SK-N-SH (cell line): ENCODE measurements around the gene ACSL3.

Source experiments
- CTCF ChIP-seq: fragments of 200-600 bp; sonication (generic); IDR thresholded peaks from 2 replicates; pipeline ENCODE4 v1.6.1; 2017; ENCODE audit warnings: antibody characterized with exemption, mild to moderate bottlenecking, moderate library complexity
- ELF1 ChIP-seq: IDR thresholded peaks from 2 replicates; pipeline ENCODE4 v1.4.0; 2012
- EZH2phosphoT487 ChIP-seq: fragments of 200-600 bp; sonication (generic); IDR thresholded peaks from 2 replicates; pipeline ENCODE4 v1.6.1; 2017; ENCODE audit warnings: low read depth, mixed run types, mild to moderate bottlenecking, antibody characterized with exemption, moderate library complexity, borderline replicate concordance
- IRF3 ChIP-seq: fragments of 150-350 bp; IDR thresholded peaks from 2 replicates; pipeline ENCODE4 v1.6.1; 2016; ENCODE audit warnings: mild to moderate bottlenecking, low read depth, low read length
- POLR2AphosphoS5 ChIP-seq: IDR thresholded peaks from 2 replicates; pipeline ENCODE4 v1.6.1; 2012; ENCODE audit warnings: low read depth, low read length
- RCOR1 ChIP-seq: fragments of 150-350 bp; IDR thresholded peaks from 2 replicates; pipeline ENCODE4 v1.6.1; 2017; ENCODE audit warnings: antibody characterized with exemption, low read length
- RXRA ChIP-seq: IDR thresholded peaks from 2 replicates; pipeline ENCODE4 v1.4.0; 2012; ENCODE audit warnings: low read depth, mild to moderate bottlenecking, borderline replicate concordance

GRCh38 chr2:222989431-222989830, 128.6 kb downstream of the ACSL3 start:
- TF ChIP-seq EZH2phosphoT487 (no peak), IRF3 (no peak), RCOR1 (no peak), ELF1 (no peak), CTCF (no peak), RXRA (no peak), POLR2AphosphoS5 (no peak)
